Naive B cell (primary cell): ENCODE results near the gene LHFPL2. TPM values are rescaled to one million over a fixed set of nuclear protein-coding genes. Genes with fewer than 3 reads are reported as not detected.
"Not testable (repeated sequence)": the region's sequence is repeated elsewhere in the genome, so short reads cannot be mapped to it uniquely, and the experiment has no call there.

ENCODE experiments used
- ATAC-seq, 2 donors: fragments of 150-1000 bp; cut with Tn5 transposase; 2 replicates each; pipeline ENCODE4 v1.10.0; 2021; ENCODE audit warnings: low read depth in 2 of 2, mild to moderate bottlenecking in 2 of 2, moderate library complexity in 2 of 2
- DNase-seq: peaks from one replicate; pipeline ENCODE4 v3.0.0; 2022
- H3K27ac Mint-ChIP-seq, 6 donors: one replicate each; pipeline ENCODE4 v1.8.0; 2020 to 2022; ENCODE audit warnings: mild to moderate bottlenecking in 6 of 6, mixed read lengths in 6 of 6, moderate library complexity in 5 of 6, inconsistent platforms in 2 of 6
- H3K27me3 Mint-ChIP-seq, 3 donors: one replicate each; pipeline ENCODE4 v1.8.0; 2021 to 2022; ENCODE audit warnings: mixed read lengths in 3 of 3, mild to moderate bottlenecking in 1 of 3
- H3K36me3 Mint-ChIP-seq, 2 donors: one replicate each; pipeline ENCODE4 v1.8.0; 2020 to 2022; ENCODE audit warnings: mixed read lengths in 2 of 2, inconsistent platforms in 1 of 2, mild to moderate bottlenecking in 1 of 2
- H3K4me1 Mint-ChIP-seq, 3 donors: one replicate each; pipeline ENCODE4 v1.8.0; 2020 to 2022; ENCODE audit warnings: mixed read lengths in 3 of 3, inconsistent platforms in 1 of 3, mild to moderate bottlenecking in 1 of 3, moderate library complexity in 1 of 3
- H3K4me3 Mint-ChIP-seq, 8 donors: one replicate each; pipeline ENCODE4 v1.8.0; 2020 to 2022; ENCODE audit warnings: mild to moderate bottlenecking in 8 of 8, mixed read lengths in 8 of 8, moderate library complexity in 8 of 8, inconsistent platforms in 2 of 8
- H3K9me3 Mint-ChIP-seq, 7 donors: one replicate each; pipeline ENCODE4 v1.8.0; 2020 to 2022; ENCODE audit warnings: mixed read lengths in 7 of 7, mild to moderate bottlenecking in 5 of 7, inconsistent platforms in 2 of 7, moderate library complexity in 1 of 7
- polyA plus RNA-seq, 6 donors: library from polyadenylated mRNA; unstranded; fragments of 300-500 nt; fragmentation: Illumina TruSeq; gene quantifications; one replicate each; pipeline ENCODE4 v1.2.3, GENCODE V29; 2021; ENCODE audit warnings: low read depth in 6 of 6

The LHFPL2 gene, protein sequence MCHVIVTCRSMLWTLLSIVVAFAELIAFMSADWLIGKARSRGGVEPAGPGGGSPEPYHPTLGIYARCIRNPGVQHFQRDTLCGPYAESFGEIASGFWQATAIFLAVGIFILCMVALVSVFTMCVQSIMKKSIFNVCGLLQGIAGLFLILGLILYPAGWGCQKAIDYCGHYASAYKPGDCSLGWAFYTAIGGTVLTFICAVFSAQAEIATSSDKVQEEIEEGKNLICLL
- polyA plus RNA-seq: 10 to 100 TPM in 4 of 6 donors, 1 to 10 TPM in 2; 8.1 to 15.0 (median 12.3) TPM

DNA sequence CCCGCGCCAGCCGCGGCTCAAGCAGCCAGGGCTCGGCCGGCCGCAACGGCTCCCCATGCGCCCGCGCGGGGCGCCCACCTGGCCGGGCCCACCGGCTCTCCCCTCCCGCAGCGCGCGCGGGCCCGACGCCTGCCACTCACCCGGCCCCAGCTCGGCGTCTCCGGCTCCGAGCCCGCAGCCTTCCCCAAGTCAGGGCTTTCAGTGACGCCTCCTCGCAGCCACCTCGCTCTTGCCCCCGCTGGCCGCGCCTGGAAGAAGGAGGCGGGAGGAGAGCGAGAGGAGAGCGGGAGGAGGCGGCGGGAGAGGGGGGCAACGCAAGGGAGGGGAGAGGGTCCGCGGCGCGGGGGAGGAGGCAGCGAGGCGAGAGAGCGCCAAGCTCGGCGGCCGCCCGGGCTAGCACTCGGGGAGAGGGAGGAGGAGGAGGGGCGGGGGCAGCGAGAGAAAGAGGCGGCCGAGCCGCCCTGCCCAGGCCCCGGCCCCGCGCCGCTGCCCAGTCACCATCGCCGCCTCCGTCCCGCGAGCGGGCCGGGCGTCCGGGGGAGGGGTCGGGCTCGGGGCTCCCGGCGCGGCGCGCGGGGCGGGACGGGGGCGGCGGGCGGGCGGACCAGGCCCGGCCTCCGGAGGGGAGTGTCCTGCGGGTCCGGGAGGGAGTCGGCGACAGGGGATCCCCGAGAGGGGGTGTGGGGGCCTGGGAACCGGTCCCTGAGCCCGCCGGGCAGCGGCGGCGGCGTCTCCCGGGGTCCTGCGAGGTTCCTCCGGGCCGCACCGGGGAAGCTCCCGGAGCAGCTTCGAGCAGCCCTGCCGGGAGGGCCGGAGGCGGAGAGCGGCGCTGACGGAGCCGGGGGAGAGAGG is at the start of gene LHFPL2:
Gene LHFPL2 (minus strand): TSS at position 414 of the 852 bp plus-strand sequence. CDS start 138,559 bp downstream, outside the sequence.
- peak; percentile 73 to 76 for ATAC-seq
- peak within 1 kb of the TSS; percentile 79 to 95 (median 92) for H3K4me3 Mint-ChIP-seq
- peak; percentile 52 for DNase-seq
- no peaks in the 10 kb centered on the region for H3K9me3 Mint-ChIP-seq
- H3K4me1 Mint-ChIP-seq: peaks cover 10 to 38% (median 24%) of the 10 kb centered on the region in 3 donors
- H3K36me3 Mint-ChIP-seq: peaks cover 0 to 11% of the 10 kb centered on the region in 2 donors
- H3K27ac Mint-ChIP-seq: peak within 1 kb of the TSS; percentile 78 to 91 (median 84)
- no peaks in the 10 kb centered on the region for H3K27me3 Mint-ChIP-seq

DNA sequence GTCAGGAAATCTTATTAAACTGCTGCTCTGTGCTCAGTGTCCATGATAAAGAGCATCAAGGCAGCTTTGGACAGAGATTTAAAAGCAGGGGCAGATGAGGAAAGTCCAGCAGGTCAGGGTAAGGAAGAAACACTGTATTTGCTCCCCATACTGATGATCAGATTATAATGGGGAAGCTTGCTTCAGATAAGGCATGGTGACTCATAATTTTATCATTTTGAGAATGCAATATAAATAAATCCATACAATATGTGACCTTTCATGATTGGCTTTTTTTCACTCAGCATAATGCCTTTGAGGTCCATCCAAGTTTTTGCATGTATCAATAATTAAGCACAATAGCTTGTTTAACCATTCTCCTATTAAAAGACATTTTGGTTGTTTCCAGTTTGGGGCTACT is 48.1 kb upstream of the LHFPL2 start:
- peaks cover 0 to 20% (median 16%) of the 10 kb centered on the region in 7 donors for H3K9me3 Mint-ChIP-seq
- no peak overlapping the region for H3K4me3 Mint-ChIP-seq
- peak overlapping the region in 2 of 6 donors; percentile 58 to 88 for H3K27ac Mint-ChIP-seq
- no peak for ATAC-seq
- peaks cover 0 to 8% (median 0%) of the 10 kb centered on the region in 3 donors for H3K27me3 Mint-ChIP-seq
- no peak for DNase-seq
- H3K36me3 Mint-ChIP-seq: peaks cover 13 to 15% of the 10 kb centered on the region in 2 donors
- H3K4me1 Mint-ChIP-seq: peaks cover 6 to 10% (median 9%) of the 10 kb centered on the region in 3 donors

DNA sequence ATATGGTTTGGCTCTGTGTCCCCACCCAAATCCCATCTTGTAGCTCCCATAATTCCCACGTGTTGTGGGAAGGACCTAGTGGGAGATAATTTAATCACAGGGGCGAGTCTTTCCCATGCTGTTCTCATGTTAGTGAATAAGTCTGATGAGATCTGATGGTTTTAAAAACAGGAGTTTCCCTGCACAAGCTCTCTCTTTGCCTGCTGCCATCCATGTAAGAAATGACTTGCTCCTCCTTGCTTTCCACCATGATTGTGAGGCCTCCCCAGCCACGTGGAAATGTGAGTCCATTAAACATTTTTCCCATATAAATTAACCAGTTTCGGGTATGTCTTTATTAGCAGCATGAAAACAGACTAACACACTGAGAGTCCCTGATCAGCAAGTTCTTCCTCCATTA is 47.5 kb upstream of the LHFPL2 start:
- not testable (repeated sequence) for H3K27me3 Mint-ChIP-seq, DNase-seq, ATAC-seq, H3K4me3 Mint-ChIP-seq
- Mint-ChIP-seq H3K36me3 (peaks cover 13 to 15% of the 10 kb centered on the region in 2 donors), H3K27ac (peak overlapping the region in 1 of 6 donors; percentile 88), H3K4me1 (peaks cover 11 to 13% (median 13%) of the 10 kb centered on the region in 3 donors), H3K9me3 (peaks cover 0 to 20% (median 16%) of the 10 kb centered on the region in 7 donors)

DNA sequence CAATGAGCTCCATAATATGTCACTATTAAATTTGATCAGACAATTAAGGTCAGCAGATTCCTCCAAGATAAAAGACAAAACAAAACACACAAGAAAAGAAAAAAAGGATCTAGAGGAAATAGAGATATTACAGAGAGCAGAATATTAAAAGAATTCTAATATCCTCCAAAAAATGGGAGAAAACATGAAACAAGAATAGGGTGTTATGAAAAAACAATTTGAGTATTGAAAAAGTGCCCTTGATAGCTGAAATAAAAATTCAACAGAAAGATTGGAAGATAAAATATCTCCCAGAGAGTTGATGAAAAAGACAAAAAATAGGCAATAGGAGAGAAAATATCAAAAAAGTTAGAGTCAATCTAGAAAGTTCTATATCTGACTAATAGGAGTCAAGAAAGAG is 44.8 kb upstream of the LHFPL2 start:
- H3K36me3 Mint-ChIP-seq: peaks cover 11 to 13% of the 10 kb centered on the region in 2 donors
- no peak for DNase-seq
- no peak for ATAC-seq
- H3K27me3 Mint-ChIP-seq: peaks cover 0 to 8% (median 0%) of the 10 kb centered on the region in 3 donors
- H3K27ac Mint-ChIP-seq: no peak overlapping the region
- H3K4me3 Mint-ChIP-seq: no peak overlapping the region
- peaks cover 0 to 20% (median 14%) of the 10 kb centered on the region in 7 donors for H3K9me3 Mint-ChIP-seq
- peaks cover 11 to 19% (median 17%) of the 10 kb centered on the region in 3 donors for H3K4me1 Mint-ChIP-seq

DNA sequence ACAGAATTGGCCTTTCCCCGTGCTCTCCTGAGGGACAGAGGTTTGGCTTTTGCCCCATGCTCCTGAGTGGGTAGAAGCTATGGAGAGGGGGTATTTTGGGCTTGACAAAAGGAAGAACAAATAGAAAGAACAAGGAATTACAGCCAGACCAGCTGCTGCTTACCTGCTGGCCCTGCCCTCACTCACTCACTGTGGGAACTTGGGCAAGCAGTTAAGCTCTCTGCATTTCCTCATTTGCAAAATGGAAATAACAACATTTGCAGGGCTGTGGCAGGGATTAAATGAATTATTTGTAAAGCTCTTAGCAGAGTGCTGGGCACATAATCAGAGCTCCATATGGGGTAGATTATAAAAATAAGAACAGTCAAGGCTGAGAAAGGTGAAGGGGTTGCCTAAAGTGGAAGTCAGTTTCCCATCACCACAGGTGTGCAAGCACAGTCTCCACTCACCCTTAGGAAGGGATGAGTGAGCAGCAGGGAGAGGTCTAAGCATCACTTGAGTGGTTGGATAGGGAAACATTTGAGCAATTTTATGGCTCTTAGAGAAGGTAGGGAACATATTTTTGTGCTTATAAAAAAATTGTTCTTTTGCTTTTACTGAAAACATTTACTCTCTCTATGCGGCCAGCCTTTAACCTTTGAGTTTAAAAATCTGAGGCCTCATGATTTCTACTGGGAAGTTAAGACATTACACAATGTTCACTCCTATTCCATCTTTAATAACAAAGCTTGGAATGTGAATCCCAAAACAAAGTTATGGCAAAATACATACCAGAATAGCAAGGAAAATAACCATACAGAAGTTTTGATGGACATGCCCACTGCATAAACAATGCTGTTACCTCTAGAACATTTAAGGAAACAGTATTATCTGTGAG is 42.8 kb upstream of the LHFPL2 start:
- H3K4me1 Mint-ChIP-seq: peaks cover 10 to 12% (median 11%) of the 10 kb centered on the region in 3 donors

DNA sequence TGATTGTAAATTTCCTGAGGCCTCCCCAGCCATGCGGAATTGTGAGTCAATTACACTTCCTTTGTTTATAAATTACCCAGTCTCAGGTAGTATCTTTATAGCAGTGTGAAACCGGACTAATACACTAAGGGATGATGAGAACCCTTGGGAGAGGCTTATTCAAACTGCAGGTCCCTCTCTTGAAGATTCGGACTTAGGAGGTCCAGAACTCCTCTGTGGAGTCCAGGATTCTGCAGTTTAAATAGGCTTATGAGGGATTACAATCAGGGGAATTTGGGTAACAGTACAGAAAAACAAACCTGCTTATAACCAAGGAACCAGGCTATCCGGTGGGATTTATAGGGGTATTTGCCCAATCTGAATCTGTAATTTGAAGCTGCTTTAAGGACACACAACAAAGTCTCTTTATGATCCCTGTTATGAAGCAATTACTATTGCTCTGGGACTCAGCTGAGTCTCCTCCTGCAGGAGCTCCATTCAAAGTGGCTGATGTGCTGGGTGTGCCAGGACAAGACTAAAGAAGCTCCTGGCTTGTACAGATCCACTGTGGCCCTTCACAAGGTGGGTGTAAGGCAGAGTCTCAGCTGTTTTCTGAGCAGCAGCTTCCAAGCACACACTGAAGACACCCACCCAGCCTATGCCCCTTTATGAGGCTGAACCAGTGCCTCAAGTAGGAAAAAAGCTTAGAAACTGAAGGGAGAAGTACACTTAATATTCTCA is 41.8 kb upstream of the LHFPL2 start:
- peaks cover 0 to 8% (median 0%) of the 10 kb centered on the region in 3 donors for H3K27me3 Mint-ChIP-seq
- H3K4me3 Mint-ChIP-seq: no peak overlapping the region
- ATAC-seq (no peak), DNase-seq (no peak)
- peak overlapping the region in 2 of 6 donors; percentile 23 to 70 for H3K27ac Mint-ChIP-seq
- peaks cover 9 to 13% of the 10 kb centered on the region in 2 donors for H3K36me3 Mint-ChIP-seq
- peaks cover 11 to 18% (median 17%) of the 10 kb centered on the region in 3 donors for H3K4me1 Mint-ChIP-seq
- peaks cover 2 to 24% (median 12%) of the 10 kb centered on the region in 7 donors for H3K9me3 Mint-ChIP-seq

More for the DNA sequence above, 42.8 kb upstream of the LHFPL2 start:
- peaks cover 0 to 8% (median 0%) of the 10 kb centered on the region in 3 donors for H3K27me3 Mint-ChIP-seq
- no peak overlapping the region for H3K27ac Mint-ChIP-seq
- ATAC-seq (no peak), DNase-seq (no peak)
- no peak overlapping the region for H3K4me3 Mint-ChIP-seq
- peaks cover 9 to 13% of the 10 kb centered on the region in 2 donors for H3K36me3 Mint-ChIP-seq
- peaks cover 2 to 22% (median 16%) of the 10 kb centered on the region in 7 donors for H3K9me3 Mint-ChIP-seq

DNA sequence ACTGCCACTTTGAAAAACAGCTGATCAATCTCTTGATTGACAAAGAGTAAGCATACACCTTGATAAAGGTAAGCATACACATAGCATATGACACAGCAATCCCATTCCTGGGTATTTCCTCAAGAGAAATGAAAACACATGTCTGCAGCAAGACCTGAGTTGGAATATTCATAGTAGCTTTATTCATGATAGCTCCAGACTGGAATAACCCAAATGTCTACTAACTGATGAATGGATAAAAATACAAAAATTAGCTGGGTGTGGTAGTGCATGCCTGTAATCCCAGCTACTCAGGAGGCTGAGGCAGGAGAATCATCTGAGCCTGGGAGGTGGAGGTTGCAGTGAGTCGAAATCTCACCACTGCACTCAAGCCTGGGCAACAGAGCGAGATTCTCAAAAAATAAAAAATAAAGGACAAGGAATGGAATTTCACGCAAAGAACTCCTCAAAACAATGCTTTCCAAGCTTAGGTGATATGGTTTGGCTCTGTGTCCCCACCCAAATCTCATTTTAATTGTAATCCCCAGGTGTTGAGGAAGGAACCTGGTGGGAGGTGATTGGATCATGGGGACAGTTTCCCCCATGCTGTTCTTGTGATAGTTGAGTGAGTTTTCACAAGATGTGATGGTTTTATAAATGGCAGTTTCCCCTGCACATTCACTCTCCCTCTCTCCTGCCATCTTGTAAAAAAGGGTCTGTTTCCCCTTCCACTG is 41.1 kb upstream of the LHFPL2 start:
- H3K4me3 Mint-ChIP-seq: no peak overlapping the region
- H3K27me3 Mint-ChIP-seq: peaks cover 0 to 8% (median 0%) of the 10 kb centered on the region in 3 donors
- peaks cover 11 to 18% (median 17%) of the 10 kb centered on the region in 3 donors for H3K4me1 Mint-ChIP-seq
- ATAC-seq: no peak
- peaks cover 5 to 13% of the 10 kb centered on the region in 2 donors for H3K36me3 Mint-ChIP-seq
- peak overlapping the region in 1 of 6 donors; percentile 23 for H3K27ac Mint-ChIP-seq
- peaks cover 2 to 22% (median 8%) of the 10 kb centered on the region in 7 donors for H3K9me3 Mint-ChIP-seq
- DNase-seq: no peak

DNA sequence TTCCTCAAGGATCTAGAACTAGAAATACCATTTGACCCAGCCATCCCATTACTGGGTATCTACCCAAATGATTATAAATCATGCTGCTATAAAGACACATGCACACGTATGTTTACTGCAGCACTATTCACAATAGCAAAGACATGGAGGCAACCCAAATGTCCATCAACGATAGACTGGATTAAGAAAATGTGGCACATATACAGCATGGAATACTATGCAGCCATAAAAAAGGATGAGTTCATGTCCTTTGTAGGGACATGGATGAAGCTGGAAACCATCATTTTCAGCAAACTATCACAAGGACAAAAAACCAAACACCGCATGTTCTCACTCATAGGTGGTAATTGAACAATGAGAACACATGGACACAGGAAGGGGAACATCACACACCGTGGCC is 38.9 kb upstream of the LHFPL2 start:
- H3K27ac Mint-ChIP-seq, H3K27me3 Mint-ChIP-seq, ATAC-seq, H3K36me3 Mint-ChIP-seq, H3K4me3 Mint-ChIP-seq, DNase-seq: not testable (repeated sequence)
- peaks cover 0 to 13% (median 2%) of the 10 kb centered on the region in 7 donors for H3K9me3 Mint-ChIP-seq
- peaks cover 11 to 18% (median 17%) of the 10 kb centered on the region in 3 donors for H3K4me1 Mint-ChIP-seq

DNA sequence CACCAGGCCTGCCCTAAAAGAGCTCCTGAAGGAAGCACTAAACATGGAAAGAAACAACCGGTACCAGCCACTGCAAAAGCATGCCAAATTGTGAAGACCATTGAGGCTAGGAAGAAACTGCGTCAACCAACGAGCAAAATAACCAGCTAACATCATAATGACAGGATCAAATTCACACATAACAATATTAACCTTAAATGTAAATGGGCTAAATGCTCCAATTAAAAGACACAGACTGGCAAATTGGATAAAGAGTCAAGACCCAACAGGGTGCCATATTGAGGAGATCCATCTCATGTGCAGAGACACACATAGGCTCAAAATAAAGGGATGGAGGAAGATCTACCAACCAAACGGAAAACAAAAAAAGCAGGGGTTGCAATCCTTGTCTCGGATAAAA is 35.3 kb upstream of the LHFPL2 start:
- not testable (repeated sequence) for ATAC-seq, DNase-seq, H3K27ac Mint-ChIP-seq, H3K4me3 Mint-ChIP-seq, H3K36me3 Mint-ChIP-seq, H3K4me1 Mint-ChIP-seq, H3K27me3 Mint-ChIP-seq
- H3K9me3 Mint-ChIP-seq: peaks cover 0 to 13% (median 2%) of the 10 kb centered on the region in 7 donors

DNA sequence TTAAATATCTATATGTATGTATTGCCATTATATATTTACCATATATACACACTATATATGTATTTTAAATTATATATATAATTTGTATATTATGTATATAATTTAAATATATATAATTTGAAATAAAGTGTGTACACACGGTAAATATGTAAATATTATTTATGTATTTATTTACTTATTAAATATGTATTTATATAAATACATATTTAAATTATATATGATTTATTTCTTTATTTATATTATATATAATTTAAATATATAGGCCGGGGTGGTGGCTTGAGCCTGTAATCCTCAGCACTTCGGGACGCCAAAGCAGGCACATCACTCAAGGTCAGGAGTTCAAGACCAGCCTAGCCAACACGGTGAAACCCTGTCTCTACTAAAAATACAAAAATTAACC is 31.3 kb upstream of the LHFPL2 start:
- DNase-seq (no peak), ATAC-seq (no peak)
- H3K27ac Mint-ChIP-seq: no peak overlapping the region
- H3K4me1 Mint-ChIP-seq: peaks cover 0 to 2% (median 0%) of the 10 kb centered on the region in 3 donors
- H3K9me3 Mint-ChIP-seq: peaks cover 0 to 4% (median 0%) of the 10 kb centered on the region in 7 donors
- H3K36me3 Mint-ChIP-seq: no peaks in the 10 kb centered on the region
- peaks cover 0 to under 1% (median 0%) of the 10 kb centered on the region in 3 donors for H3K27me3 Mint-ChIP-seq
- H3K4me3 Mint-ChIP-seq: no peak overlapping the region

DNA sequence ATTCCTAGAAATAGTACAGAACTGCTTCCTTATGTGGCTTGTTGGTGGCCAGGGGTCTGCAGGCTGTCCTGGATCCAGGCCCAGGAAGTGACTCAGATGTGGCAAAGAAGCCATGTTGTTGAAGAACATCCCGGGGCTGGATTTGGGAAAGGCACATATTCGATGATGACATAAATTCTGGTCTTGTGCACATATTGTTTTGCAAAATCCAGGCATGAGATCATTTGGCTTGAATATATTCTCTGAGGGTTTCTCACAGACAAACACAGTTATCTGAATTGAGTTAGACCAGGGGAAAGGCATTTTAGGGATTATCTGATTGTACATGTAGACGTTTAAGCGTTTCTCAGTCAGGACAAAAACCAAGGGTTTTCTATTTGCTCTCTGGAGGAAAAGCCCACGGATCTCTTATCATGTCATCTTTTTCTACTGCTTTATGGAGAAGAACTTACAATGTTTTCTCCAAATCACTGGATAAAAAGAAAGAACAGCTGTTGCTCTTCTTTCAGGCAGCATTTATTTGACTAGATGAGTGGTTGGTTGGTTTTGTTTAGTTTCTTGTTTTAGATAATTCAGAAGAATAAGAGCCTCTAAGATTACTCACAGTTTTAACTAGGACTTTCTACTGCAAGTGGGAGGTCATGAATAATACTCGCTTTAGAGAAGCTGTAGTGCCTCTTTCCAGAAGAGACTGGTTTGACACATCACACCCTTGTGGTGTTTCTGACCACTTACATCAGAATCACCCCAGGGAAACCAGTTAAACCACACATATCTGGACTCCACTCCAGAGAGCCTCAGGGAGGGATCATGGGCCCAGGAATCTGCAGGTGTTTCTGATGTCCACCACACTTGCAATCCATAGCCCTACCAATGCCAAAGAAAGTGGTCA is 29.5 kb upstream of the LHFPL2 start:
- peaks cover 0 to 5% of the 10 kb centered on the region in 2 donors for H3K36me3 Mint-ChIP-seq
- DNase-seq: no peak

More for the DNA sequence above, 29.5 kb upstream of the LHFPL2 start:
- Mint-ChIP-seq H3K27ac (no peak overlapping the region), H3K4me1 (peaks cover 0 to 2% (median 0%) of the 10 kb centered on the region in 3 donors), H3K9me3 (peaks cover 0 to 3% (median 0%) of the 10 kb centered on the region in 7 donors), H3K4me3 (no peak overlapping the region), H3K27me3 (peaks cover 0 to 7% (median 0%) of the 10 kb centered on the region in 3 donors)
- ATAC-seq: no peak
